K562 (cell line): ENCODE data around the gene CKS2.

Source experiments
- MTA3 ChIP-seq: fragments of 450-650 bp; formaldehyde crosslinking; IDR thresholded peaks from 2 replicates; pipeline ENCODE4 v1.6.1; 2017; ENCODE audit warnings: mild to moderate bottlenecking, borderline replicate concordance
- TCF7 ChIP-seq: sonication (generic); IDR thresholded peaks from 2 replicates; pipeline ENCODE4 v1.6.1; 2016; ENCODE audit warnings: antibody characterized with exemption, borderline replicate concordance
- ZNF3 ChIP-seq: fragments of 250-450 bp; sonication (Bioruptor Pico); IDR thresholded peaks from 2 replicates; pipeline ENCODE4 v1.5.0; 2021; ENCODE audit warnings: mild to moderate bottlenecking, moderate library complexity
- TF ChIP-seq, protein P1 (sequence below): fragments of 450-650 bp; formaldehyde crosslinking; IDR thresholded peaks from 2 replicates; pipeline ENCODE4 v1.4.0; 2022; ENCODE audit warnings: missing genetic modification characterization
- TF ChIP-seq, protein P2 (sequence below): fragments of 250-450 bp; sonication (Bioruptor Pico); IDR thresholded peaks from 2 replicates; pipeline ENCODE4 v1.8.0; 2021; ENCODE audit warnings: moderate library complexity, mild to moderate bottlenecking, inconsistent platforms

DNA sequence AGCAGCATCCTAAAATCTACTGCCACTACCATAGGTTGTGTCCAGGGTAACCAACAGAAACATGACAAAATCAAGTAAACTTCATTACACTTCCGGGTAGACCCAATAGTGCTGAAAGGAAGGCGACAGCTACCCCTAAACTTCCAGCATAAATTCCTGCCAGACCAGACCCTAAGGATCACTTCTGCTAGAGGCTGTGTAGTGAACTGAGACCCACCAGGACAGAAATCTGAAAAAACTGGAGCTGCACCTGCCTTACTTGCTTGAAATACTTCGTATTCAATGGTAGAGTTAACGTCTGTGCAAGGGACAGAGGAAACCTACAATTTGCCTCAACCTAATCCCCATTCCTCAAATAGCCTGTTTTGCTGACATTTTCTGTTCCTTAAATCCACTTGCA, 6.3 kb downstream of the CKS2 start:
- TF ChIP-seq ZNF3 (no peak), TCF7 (no peak), MTA3 (no peak)
- TF ChIP-seq, protein P1, sequence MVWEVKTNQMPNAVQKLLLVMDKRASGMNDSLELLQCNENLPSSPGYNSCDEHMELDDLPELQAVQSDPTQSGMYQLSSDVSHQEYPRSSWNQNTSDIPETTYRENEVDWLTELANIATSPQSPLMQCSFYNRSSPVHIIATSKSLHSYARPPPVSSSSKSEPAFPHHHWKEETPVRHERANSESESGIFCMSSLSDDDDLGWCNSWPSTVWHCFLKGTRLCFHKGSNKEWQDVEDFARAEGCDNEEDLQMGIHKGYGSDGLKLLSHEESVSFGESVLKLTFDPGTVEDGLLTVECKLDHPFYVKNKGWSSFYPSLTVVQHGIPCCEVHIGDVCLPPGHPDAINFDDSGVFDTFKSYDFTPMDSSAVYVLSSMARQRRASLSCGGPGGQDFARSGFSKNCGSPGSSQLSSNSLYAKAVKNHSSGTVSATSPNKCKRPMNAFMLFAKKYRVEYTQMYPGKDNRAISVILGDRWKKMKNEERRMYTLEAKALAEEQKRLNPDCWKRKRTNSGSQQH (CRISPR knock-in tag), result no peak
- TF ChIP-seq, protein P2, sequence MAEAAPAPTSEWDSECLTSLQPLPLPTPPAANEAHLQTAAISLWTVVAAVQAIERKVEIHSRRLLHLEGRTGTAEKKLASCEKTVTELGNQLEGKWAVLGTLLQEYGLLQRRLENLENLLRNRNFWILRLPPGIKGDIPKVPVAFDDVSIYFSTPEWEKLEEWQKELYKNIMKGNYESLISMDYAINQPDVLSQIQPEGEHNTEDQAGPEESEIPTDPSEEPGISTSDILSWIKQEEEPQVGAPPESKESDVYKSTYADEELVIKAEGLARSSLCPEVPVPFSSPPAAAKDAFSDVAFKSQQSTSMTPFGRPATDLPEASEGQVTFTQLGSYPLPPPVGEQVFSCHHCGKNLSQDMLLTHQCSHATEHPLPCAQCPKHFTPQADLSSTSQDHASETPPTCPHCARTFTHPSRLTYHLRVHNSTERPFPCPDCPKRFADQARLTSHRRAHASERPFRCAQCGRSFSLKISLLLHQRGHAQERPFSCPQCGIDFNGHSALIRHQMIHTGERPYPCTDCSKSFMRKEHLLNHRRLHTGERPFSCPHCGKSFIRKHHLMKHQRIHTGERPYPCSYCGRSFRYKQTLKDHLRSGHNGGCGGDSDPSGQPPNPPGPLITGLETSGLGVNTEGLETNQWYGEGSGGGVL (CRISPR knock-in tag), result no peak
